CD4-positive, CD25-positive, alpha-beta regulatory T cell (primary cell): ENCODE measurements around the gene SPATA12. TPM values are rescaled to one million over a fixed set of nuclear protein-coding genes. Genes with fewer than 3 reads are reported as not detected.
"Not testable (repeated sequence)": the region's sequence is repeated elsewhere in the genome, so short reads cannot be mapped to it uniquely, and the experiment has no call there.

Experiments
- ATAC-seq, 2 donors: fragments of 150-1000 bp; cut with Tn5 transposase; one replicate each; pipeline ENCODE4 v1.10.0; 2021; ENCODE audit warnings: low read depth in 2 of 2, moderate number of reproducible peaks in 2 of 2, moderate library complexity in 1 of 2
- DNase-seq, 3 donors: peaks; one replicate each; pipeline versions ENCODE4 v3.0.0 to v3.0.0-alpha.2; 2012 to 2022; ENCODE audit warnings: mixed read lengths in 1 of 3
- H3K27ac ChIP-seq: one replicate; pipeline ENCODE4 v1.7.0; 2013; ENCODE audit warnings: mild to moderate bottlenecking, low read length; ENCODE audit not compliant: insufficient read depth, poor library complexity, severe bottlenecking
- H3K27me3 ChIP-seq: one replicate; pipeline ENCODE4 v1.7.0; 2013; ENCODE audit warnings: low read length; ENCODE audit not compliant: control insufficient read depth, insufficient read depth
- H3K36me3 ChIP-seq: one replicate; pipeline ENCODE4 v1.7.0; 2013; ENCODE audit warnings: mild to moderate bottlenecking, low read length, moderate library complexity; ENCODE audit not compliant: control insufficient read depth, insufficient read depth
- H3K4me1 ChIP-seq: 2 replicates; pipeline ENCODE4 v1.7.0; 2013; ENCODE audit warnings: mild to moderate bottlenecking, low read length; ENCODE audit not compliant: insufficient read depth, control insufficient read depth, poor library complexity, severe bottlenecking
- H3K4me3 ChIP-seq: one replicate; pipeline ENCODE4 v1.7.0; 2013; ENCODE audit warnings: low read depth, mild to moderate bottlenecking, low read length, moderate library complexity
- H3K9me3 ChIP-seq, 2 experiments: 1 replicate in 1 of 2; 2 replicates in 1 of 2; pipeline ENCODE4 v1.7.0; 2013; ENCODE audit warnings: low read length in 2 of 2, mild to moderate bottlenecking in 1 of 2, moderate library complexity in 1 of 2; ENCODE audit not compliant: control insufficient read depth in 2 of 2
- H3K27ac Mint-ChIP-seq, 3 donors: one replicate each; pipeline ENCODE4 v1.8.0; 2020 to 2022; ENCODE audit warnings: mild to moderate bottlenecking in 3 of 3, mixed read lengths in 3 of 3, moderate library complexity in 2 of 3
- H3K27me3 Mint-ChIP-seq: one replicate; pipeline ENCODE4 v1.8.0; 2022; ENCODE audit warnings: mild to moderate bottlenecking, mixed read lengths
- H3K36me3 Mint-ChIP-seq: one replicate; pipeline ENCODE4 v1.8.0; 2020; ENCODE audit warnings: mixed read lengths
- H3K4me1 Mint-ChIP-seq, 4 donors: one replicate each; pipeline ENCODE4 v1.8.0; 2020 to 2022; ENCODE audit warnings: mixed read lengths in 4 of 4, mild to moderate bottlenecking in 1 of 4
- H3K4me3 Mint-ChIP-seq, 4 donors: one replicate each; pipeline ENCODE4 v1.8.0; 2020 to 2022; ENCODE audit warnings: mild to moderate bottlenecking in 4 of 4, mixed read lengths in 4 of 4, moderate library complexity in 3 of 4
- H3K9me3 Mint-ChIP-seq, 7 donors: one replicate each; pipeline ENCODE4 v1.8.0; 2020 to 2022; ENCODE audit warnings: mixed read lengths in 7 of 7, mild to moderate bottlenecking in 3 of 7, moderate library complexity in 2 of 7
- polyA plus RNA-seq, 4 donors: library from polyadenylated mRNA; unstranded; fragments of 300-500 nt; fragmentation: Illumina TruSeq; gene quantifications; one replicate each; pipeline ENCODE4 v1.2.3, GENCODE V29; 2021
- total RNA-seq: library from RNA; stranded (reverse); gene quantifications from one replicate; pipeline ENCODE4 v1.2.3, GENCODE V29; 2022

Gene SPATA12
- total and polyA plus RNA-seq, 5 donors from 2014 or later, result not detected

GRCh38 chr3:57083266-57083995, 23.0 kb downstream of the SPATA12 start:
- H3K36me3 Mint-ChIP-seq, H3K4me3 Mint-ChIP-seq: not testable (repeated sequence)
- H3K4me1 Mint-ChIP-seq, result peaks cover 0 to 12% (median 2%) of the 10 kb centered on the region in 4 donors

GRCh38 chr3:57085211-57085610, 24.7 kb downstream of the SPATA12 start:
- Mint-ChIP-seq H3K4me3 (no peak overlapping the region), H3K27me3 (peaks cover 23% of the 10 kb centered on the region), H3K27ac (no peak overlapping the region), H3K36me3 (no peaks in the 10 kb centered on the region), H3K4me1 (peaks cover 0 to 9% (median under 1%) of the 10 kb centered on the region in 4 donors), H3K9me3 (peaks cover 0 to 3% (median 0%) of the 10 kb centered on the region in 7 donors)
- Histone ChIP-seq H3K27ac (no peak overlapping the region), H3K36me3 (no peaks in the 10 kb centered on the region), H3K4me3 (no peak overlapping the region), H3K9me3 (no peaks in the 10 kb centered on the region), H3K4me1 (no peaks in the 10 kb centered on the region), H3K27me3 (peaks cover 11% of the 10 kb centered on the region)
- ATAC-seq (no peak), DNase-seq (no peak)

More at GRCh38 chr3:57083266-57083995, 23.0 kb downstream of the SPATA12 start:
- H3K4me3 ChIP-seq, H3K4me1 ChIP-seq, H3K27ac ChIP-seq, H3K27ac Mint-ChIP-seq, H3K9me3 ChIP-seq, H3K36me3 ChIP-seq, H3K9me3 Mint-ChIP-seq, DNase-seq, ATAC-seq: not testable (repeated sequence)
- H3K27me3 Mint-ChIP-seq, result peaks cover 30% of the 10 kb centered on the region
- H3K27me3 ChIP-seq, result peaks cover 11% of the 10 kb centered on the region

GRCh38 chr3:57086201-57086600, 25.7 kb downstream of the SPATA12 start:
- Mint-ChIP-seq H3K9me3 (peaks cover 0 to 2% (median 0%) of the 10 kb centered on the region in 7 donors), H3K4me3 (no peak overlapping the region), H3K4me1 (no peaks in the 10 kb centered on the region), H3K27me3 (peaks cover 13% of the 10 kb centered on the region), H3K36me3 (no peaks in the 10 kb centered on the region), H3K27ac (no peak overlapping the region)
- ATAC-seq (no peak), DNase-seq (no peak)
- Histone ChIP-seq H3K9me3 (no peaks in the 10 kb centered on the region), H3K36me3 (no peaks in the 10 kb centered on the region), H3K27ac (no peak overlapping the region), H3K27me3 (peaks cover 2% of the 10 kb centered on the region), H3K4me1 (no peaks in the 10 kb centered on the region), H3K4me3 (no peak overlapping the region)

GRCh38 chr3:57087361-57088092, 27.1 kb downstream of the SPATA12 start:
- DNase-seq (no peak), ATAC-seq (no peak)
- peaks cover 6% of the 10 kb centered on the region for H3K27me3 Mint-ChIP-seq
- no peak overlapping the region for H3K27ac Mint-ChIP-seq
- Histone ChIP-seq H3K4me1 (no peaks in the 10 kb centered on the region), H3K36me3 (no peaks in the 10 kb centered on the region), H3K27me3 (no peaks in the 10 kb centered on the region), H3K4me3 (no peak overlapping the region), H3K9me3 (no peaks in the 10 kb centered on the region), H3K27ac (no peak overlapping the region)
- H3K36me3 Mint-ChIP-seq, result no peaks in the 10 kb centered on the region
- H3K9me3 Mint-ChIP-seq, result peaks cover 0 to 2% (median 0%) of the 10 kb centered on the region in 7 donors
- H3K4me1 Mint-ChIP-seq, result no peaks in the 10 kb centered on the region
- H3K4me3 Mint-ChIP-seq, result no peak overlapping the region

GRCh38 chr3:57088503-57088902, 28.0 kb downstream of the SPATA12 start:
- H3K36me3 ChIP-seq, result no peaks in the 10 kb centered on the region
- no peak for ATAC-seq
- H3K27me3 ChIP-seq, result no peaks in the 10 kb centered on the region
- peaks cover 6% of the 10 kb centered on the region for H3K27me3 Mint-ChIP-seq
- H3K4me1 ChIP-seq, result no peaks in the 10 kb centered on the region
- H3K36me3 Mint-ChIP-seq, result no peaks in the 10 kb centered on the region
- no peak overlapping the region for H3K27ac ChIP-seq
- no peak overlapping the region for H3K4me3 ChIP-seq
- no peaks in the 10 kb centered on the region for H3K9me3 ChIP-seq
- no peak overlapping the region for H3K4me3 Mint-ChIP-seq
- no peak for DNase-seq
- H3K27ac Mint-ChIP-seq, result no peak overlapping the region
- H3K4me1 Mint-ChIP-seq, result no peaks in the 10 kb centered on the region
- peaks cover 0 to 2% (median 0%) of the 10 kb centered on the region in 7 donors for H3K9me3 Mint-ChIP-seq

GRCh38 chr3:57089043-57089442, 28.6 kb downstream of the SPATA12 start:
- no peak overlapping the region for H3K4me3 Mint-ChIP-seq
- Histone ChIP-seq H3K27me3 (no peaks in the 10 kb centered on the region), H3K36me3 (no peaks in the 10 kb centered on the region), H3K4me1 (no peaks in the 10 kb centered on the region), H3K4me3 (no peak overlapping the region), H3K9me3 (no peaks in the 10 kb centered on the region), H3K27ac (no peak overlapping the region)
- ATAC-seq (no peak), DNase-seq (no peak)
- H3K36me3 Mint-ChIP-seq, result no peaks in the 10 kb centered on the region
- no peak overlapping the region for H3K27ac Mint-ChIP-seq
- H3K4me1 Mint-ChIP-seq, result peaks cover 0 to 2% (median 0%) of the 10 kb centered on the region in 4 donors
- H3K27me3 Mint-ChIP-seq, result peaks cover 6% of the 10 kb centered on the region
- peaks cover 0 to 2% (median 0%) of the 10 kb centered on the region in 7 donors for H3K9me3 Mint-ChIP-seq

- no peak for DNase-seq
- no peak overlapping the region for H3K4me3 ChIP-seq
- no peak overlapping the region for H3K27ac ChIP-seq
- Mint-ChIP-seq H3K9me3 (no peaks in the 10 kb centered on the region), H3K36me3 (no peaks in the 10 kb centered on the region), H3K4me3 (no peak overlapping the region), H3K4me1 (peaks cover 0 to 2% (median 0%) of the 10 kb centered on the region in 4 donors), H3K27ac (no peak overlapping the region), H3K27me3 (peaks cover 6% of the 10 kb centered on the region)
- H3K27me3 ChIP-seq, result no peaks in the 10 kb centered on the region
- no peaks in the 10 kb centered on the region for H3K4me1 ChIP-seq
- no peak for ATAC-seq
- H3K9me3 ChIP-seq, result no peaks in the 10 kb centered on the region
- no peaks in the 10 kb centered on the region for H3K36me3 ChIP-seq
Measured at GRCh38 chr3:57091521-57092273, 31.2 kb downstream of the SPATA12 start.
